ENCODE results near the gene HIP1.
"Not testable (repeated sequence)": the region's sequence is repeated elsewhere in the genome, so short reads cannot be mapped to it uniquely, and the experiment has no call there.

Gene HIP1

DNA sequence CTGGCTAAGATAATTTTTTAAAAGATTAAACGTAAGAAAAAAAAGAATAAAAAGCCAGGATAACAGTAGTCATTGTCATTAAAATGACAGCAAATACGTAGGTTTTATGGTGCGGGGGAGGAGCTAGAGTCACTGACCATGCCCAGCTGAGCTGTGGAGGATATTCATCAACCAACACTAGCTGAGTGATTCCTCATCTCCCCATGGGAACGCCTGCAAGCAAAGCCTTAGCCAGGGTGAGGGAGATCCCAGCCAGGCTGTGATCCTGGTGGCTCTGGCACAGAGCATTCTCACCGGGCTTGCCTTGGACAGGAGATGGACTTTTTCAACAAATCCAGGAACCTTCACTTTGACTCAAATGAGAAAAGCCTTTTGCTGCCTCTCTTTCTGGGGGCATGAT lies 94.2 kb downstream of the HIP1 start:
- no peak for DNase-seq (ENCODE audit: low read depth in 2 of 2)

DNA sequence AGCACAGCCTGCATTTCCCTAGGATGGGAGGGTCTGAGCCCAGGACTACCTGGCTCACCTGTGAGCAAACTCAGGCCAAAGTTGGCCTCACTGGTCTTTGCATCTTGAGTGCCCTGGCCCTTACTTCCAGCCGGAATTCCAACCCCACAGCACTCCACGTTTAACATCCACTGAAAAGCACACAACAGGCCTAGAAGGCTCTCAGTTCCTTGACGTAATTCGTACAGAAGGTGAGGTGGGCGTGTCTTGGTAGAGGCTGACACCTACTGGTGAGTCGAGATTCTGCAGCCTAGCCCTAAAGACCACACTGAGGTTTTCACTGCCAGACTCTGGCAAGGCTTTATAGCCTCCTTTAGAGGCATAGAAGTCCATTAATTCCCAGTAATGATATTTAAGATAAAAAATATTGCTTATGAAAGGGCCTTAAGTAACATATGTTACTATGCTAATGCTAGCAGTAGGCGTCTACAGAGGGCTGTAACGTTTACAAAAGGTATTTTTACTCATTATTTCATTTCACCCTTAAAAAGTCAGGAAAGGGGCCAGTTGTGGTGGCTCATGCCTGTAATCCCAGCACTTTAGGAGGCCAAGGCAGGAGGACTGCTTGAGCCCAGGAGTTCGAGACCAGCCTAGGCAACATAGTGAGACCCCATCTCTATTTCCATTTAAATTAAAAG lies 95.8 kb downstream of the HIP1 start:
- peak; percentile 55 to 61 for DNase-seq (ENCODE audit: low read depth in 2 of 2)

DNA sequence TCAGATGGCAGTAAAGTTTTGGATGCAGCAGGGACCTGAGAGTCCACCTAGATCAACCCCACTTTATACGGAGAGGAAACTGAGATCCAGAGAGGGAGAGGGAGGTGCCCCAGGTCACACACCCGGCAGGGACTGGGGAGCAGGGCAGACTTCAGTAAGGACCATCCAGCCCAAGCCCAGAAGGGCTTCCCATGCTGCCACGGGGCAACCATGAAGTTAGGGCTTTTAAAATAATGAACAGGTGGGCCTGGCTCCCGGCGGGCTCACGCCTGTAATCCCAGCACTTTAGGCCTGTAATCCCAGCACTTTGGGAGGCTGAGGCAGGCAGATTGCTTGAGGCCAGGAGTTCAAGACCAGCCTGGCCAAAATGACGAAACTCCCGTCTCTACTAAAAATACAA lies 98.5 kb downstream of the HIP1 start:
- no peak for DNase-seq (ENCODE audit: low read depth in 2 of 2)

DNA sequence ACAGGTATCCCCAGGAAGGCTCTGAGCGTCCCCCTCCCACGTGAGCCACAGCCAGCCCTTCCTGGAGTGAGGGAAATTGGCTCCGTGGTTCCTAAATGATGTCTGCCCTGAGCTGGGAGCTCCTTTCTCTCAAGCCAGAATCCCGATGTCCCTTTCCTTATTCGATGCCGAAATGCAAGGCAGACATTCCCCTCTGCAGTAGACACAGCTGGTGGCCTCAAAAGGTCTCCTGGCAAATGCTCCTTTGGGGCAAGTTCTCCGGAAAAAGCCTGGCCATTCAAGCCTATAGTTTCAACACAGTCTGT lies 98.9 kb downstream of the HIP1 start:
- no peak for DNase-seq (ENCODE audit: low read depth in 2 of 2)

DNA sequence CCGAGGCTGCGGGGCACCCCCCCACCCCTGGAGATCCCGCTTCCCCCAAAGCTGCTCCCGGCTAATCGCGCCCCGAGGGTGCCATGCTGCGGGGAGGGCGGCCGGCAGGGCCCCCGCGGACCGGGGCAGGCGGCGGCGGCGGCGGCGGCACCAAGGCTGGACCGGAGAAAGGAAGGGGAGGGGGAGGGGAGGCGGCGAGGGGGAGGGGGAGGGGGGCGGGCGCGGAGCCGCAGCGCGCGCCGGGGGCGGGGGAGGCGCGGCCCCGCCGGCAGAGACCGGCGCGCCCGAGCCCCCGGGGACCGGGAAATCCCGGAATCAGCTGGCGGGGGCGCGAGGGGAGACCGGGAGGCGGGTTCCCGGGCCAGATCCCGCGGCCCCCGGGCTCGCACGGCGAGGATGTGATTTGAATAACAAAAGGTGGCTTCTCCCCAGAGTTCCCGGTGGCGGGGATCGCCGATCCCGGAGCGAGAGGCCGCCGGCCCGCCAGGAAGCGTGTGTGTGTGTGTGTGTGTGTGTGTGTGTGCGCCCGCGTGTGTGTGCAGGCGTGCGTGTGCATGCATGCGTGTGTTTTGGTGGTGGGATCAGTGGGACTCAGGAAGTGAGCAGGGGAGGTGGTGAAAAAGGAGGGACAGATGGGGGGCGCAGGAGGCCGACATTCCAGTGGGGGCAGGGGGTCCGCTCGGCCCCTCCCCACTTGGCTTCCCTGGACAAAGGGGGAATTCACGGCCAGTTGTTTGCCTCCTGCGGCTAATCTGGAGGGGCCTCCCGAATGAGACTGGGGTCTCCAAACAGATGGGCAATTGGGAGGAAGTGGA lies 99.5 kb downstream of the HIP1 start:
- peak; percentile 14 to 23 for DNase-seq (ENCODE audit: low read depth in 2 of 2)

DNA sequence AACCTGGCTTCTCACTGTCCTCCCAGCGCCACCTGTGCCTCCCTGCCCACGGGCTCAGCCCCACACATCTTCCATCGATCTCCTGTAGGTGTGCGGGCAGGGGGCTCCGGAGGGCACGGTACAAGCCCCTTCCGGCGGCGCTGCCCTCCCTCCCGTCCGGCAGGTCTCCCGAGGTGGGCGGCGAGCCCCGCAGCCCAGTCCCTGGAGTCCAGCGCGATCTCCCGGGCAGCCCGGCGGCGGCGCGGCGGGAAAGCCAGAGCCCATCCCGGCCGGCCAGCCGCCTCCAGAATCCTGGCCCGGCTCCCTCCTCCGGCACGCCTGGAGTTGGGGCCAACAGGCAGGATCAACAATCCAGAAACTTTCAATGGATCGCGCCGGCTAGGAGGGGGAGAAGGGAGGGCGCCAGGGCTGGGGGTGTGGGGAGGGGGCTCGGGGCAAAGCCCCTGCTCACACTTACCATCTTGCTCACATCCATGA lies 100.1 kb downstream of the HIP1 start:
- DNase-seq (ENCODE audit: low read depth in 2 of 2) = no peak

DNA sequence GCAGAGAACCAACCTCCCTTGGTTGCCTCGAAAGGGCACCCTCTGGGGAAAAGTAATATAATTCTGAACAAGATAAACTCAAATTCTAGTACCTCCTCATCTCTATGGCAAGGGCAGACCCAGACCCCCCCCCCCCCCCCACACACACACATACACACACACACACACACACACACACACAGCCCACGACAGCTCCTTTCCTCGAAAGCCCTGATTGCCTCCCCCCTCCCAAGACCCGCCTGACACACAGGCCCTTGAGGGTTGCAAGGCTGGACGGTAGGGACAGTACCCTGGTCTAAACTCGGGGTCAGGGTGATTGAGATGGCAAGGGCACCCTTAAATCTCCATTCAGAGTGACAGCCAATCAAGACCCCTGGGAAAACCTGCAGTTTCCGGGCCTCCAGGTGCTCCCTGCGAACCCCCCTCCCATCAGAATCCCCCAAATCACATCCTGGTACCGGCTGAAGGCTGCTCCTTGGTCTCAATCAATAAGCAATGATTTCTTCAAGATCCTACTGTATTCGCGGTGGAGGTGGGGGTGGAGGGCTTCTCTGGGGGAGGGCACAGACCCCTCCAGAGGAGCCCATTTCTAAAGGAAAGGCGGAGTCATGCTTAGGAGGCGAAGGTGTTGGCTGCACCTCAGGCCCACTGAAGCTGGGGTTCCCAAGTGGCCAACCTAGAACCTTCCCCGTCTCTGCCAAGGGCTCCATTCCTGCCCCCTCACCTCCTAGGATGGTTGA lies 100.7 kb downstream of the HIP1 start:
- no peak for DNase-seq (ENCODE audit: low read depth in 2 of 2)

DNA sequence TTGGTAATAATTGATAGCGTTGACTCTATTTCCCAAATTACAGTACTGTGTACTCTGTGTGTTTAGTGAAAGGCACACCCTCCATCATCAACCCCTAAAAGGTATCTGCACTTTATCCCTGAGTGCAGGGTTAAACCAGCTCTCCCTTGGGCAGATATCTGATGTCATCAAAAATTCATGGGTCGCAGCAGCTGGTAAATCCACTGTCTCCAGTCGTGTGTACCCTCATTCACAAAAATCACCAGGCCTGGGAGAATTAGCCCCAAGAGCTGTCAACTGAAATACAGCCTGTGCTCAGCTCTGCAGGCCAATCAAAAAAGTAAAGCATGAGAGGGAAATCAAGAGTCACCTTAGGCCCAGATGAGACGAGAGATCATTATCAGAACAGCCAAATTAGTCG lies 103.7 kb downstream of the HIP1 start:
- DNase-seq (ENCODE audit: low read depth in 2 of 2) = no peak

DNA sequence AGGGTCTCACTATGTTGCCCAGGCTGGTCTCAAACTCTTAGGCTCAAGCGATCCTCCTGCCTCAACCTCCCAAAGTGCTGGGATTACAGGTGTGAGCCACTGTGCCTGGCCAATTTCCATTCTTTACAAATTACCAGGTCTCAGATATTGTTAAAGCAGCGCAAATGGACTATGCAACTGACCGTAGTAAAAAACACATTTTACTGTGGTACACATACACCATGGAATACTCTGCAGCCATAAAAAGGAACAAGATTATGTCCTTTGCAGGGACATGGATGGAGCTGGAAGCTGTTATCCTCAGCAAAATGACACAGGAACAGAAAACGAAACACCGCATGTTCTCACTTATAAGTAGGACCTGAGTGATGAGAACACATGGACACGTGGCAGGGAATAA lies 106.2 kb downstream of the HIP1 start:
- not testable (repeated sequence) for DNase-seq (ENCODE audit: low read depth in 2 of 2)

DNA sequence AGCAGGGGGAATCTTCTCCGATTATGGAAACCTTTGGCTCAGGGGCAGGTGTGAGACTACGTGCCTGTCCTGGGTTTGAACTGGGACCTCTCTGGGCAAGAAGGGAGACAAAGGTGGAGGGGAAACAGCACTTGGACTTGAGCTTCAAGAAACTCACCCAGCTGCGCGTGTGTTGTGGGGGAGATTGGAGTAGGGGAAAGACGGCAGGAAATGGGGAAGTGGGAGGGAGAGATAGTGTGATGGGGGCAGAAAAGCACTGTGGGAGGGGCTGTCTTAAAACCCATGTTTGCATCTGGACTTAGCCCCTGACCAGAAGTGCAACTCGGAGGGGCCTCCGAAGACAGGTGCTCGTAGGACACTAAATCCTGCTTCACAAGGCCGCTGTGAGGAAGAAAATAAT lies 107.0 kb downstream of the HIP1 start:
- no peak for DNase-seq (ENCODE audit: low read depth in 2 of 2)

DNA sequence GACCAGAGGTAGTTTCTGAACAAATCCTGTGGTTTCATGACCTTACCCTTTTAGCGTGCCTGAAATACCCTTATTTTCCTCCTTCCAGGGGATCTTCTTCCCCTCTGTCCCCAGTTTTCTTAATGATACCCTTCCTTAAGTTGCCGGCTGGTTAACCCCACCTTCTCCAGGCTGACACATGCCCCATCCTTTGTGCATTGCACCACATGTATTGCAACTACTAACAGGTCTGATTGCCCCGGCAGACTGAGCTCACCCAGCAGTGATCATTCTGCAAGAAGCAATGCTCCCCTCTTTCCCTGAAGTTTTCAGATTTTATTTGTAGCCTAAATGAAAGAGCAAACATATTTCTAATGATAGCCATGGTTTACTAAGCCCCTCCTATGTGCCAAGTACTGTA lies 108.2 kb downstream of the HIP1 start:
- DNase-seq (ENCODE audit: low read depth in 2 of 2) = no peak

DNA sequence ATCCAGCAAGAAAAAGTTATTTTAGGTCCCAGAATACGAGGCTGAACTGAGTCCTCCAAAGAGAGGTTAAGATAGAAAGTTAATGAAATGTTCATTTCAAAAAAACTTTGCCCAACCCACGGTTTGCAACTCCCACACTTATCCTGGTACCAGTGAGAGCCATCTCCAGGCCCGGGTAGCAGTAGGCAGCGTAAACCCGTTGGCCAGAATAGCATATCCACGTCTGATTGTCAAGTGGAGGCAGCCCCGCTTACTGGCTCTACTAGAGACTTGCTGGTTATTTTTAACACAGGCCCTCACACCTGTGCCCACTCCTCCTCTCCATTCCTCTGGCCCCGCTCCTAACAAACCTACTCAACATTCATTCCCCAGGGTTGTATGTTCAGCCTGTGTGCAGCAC lies 109.7 kb downstream of the HIP1 start:
- no peak for DNase-seq (ENCODE audit: low read depth in 2 of 2)

DNA sequence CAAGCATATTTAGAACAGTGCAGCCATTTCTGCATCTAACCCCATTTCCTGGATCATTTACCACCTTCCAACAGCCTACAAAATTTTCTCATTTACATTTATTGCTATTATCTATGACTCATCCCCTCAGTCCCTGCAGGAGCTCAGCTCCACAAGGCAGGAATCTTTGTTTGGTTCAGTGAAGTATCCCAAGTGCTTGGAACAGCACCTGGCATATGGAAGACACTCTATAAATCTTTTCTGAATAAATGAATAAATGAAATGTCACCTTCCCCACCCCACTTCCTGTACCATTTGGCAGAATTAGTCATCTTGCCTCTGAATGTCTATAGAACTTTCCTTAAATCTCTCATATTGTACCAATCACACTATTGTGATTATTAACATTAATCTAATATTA lies 110.7 kb downstream of the HIP1 start:
- no peak for DNase-seq (ENCODE audit: low read depth in 2 of 2)

DNA sequence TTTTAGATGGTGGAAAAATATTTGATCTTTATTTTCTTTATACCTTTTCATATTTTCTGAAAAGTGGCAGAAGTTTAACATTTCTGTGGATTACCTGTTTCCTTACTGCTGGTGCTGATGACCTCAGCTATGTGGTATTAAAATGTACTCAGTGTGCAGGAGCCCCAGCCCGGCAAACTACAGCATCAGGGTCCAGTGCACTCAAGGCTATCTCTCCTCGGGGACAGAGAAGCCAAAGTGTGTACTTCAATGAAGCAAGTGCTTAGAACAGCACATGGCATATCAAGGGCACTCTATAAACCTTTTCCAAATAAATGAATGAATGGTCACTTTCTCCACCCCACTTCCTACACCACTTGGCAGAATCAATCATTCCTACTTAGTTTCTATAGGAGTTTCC lies 111.8 kb downstream of the HIP1 start:
- no peak for DNase-seq (ENCODE audit: low read depth in 2 of 2)

DNA sequence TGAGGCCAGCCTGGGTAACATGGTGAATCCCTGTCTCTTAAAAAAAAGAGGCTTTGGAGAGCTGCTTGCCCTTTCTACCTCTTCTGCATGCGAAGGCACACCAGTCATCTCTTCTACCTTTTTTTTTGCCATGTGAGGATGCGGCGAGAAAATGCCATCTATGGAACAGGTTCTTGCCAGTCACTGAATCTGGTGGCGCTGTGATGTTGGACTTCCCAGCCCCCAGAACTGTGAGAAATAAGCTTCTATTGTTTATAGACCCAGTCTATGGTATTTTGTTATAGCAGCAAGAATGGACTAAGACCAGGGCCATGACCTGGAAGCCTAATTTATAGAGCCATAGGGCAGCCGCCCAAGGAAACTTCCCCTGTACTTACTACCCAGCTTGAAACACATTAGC lies 112.9 kb downstream of the HIP1 start:
- DNase-seq (ENCODE audit: low read depth in 2 of 2) = no peak

DNA sequence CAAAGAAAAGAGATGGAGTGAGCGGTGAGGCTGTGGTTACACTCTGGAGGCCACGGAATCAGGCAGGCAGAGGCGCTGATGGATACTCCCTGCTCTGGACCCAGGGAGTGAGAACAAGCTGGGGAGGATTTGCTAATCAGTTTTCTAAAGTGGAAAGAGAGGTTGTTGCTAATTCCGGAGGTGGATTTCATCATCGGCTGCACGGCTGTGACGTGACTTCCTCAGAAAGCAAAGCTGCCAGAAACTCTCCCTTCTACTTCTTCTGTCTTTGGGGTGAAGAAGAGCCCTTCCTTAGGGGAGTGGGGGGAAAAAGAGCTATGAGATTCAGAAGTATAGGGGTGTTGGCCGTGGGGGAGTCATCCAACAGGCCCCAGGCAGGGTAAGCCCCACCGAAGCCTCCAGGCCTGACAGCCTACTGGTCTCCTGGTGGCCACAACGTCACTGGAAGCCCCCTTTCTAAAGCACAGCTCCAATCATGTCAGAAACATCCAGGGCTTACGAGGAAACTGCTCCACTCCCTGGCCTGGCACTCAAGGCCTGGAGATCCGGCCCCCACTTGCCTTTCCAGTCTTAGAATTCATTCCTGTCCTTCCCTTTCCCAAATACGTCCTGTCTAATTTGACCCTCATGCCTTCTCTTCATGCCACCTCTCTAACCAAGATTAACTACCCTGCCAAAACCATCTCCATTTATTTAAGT lies 114.5 kb downstream of the HIP1 start:
- no peak for DNase-seq (ENCODE audit: low read depth in 2 of 2)

DNA sequence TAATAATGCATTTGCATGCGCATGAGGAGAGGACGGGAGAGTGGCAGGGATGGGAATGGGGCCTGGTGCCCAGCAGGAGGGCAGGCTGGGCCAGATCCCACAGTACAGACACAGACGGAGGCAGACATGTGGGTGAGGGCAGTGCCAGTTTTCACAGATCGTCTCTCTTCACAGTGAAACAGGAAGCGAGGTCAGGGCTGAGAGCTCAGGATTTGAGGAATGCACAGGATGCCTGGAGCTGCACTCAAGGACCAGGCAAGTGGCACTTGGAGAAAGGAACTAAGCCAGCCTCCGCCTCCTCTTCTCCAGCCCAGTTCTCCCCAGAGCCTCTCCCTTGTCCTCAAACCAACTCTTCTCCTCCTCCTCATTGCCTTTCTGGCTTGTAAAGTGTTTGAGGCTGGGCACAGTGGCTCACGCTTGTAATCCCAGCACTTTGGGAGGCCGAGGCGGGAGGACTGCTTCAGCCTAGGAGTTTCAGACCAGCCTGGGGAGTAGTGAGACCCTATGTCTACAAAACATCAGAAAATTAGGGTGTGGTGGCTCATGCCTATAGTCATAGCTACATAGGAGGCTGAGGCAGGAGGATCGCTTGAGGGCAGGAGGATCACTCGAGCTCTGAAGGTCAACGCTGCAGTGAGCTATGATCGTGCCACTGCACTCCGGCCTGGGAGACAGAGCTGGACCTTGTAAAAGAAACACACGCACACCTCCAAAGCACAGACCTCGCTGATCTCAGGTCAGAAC lies 115.2 kb downstream of the HIP1 start:
- no peak for DNase-seq (ENCODE audit: low read depth in 2 of 2)

DNA sequence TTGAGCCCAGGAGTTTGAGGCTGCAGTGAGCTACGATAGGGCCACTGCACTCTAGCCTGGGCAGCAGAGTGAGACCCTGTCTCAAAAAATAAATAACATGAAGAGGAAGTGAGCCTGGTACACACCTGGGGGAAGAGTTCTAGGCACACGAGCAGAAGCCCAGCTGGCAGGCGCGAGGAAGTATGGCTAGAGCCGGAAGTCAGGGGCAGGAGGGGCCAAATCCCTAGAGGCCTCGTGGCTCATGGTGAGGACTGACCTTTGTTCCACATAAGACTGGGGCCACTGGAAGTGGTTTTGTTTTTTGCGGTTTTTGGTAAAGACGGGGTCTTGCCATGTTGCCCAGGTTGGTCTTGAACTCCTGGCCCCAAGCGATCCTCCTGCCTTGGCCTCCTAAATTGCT lies 117.6 kb downstream of the HIP1 start:
- DNase-seq (ENCODE audit: low read depth in 2 of 2) = no peak

DNA sequence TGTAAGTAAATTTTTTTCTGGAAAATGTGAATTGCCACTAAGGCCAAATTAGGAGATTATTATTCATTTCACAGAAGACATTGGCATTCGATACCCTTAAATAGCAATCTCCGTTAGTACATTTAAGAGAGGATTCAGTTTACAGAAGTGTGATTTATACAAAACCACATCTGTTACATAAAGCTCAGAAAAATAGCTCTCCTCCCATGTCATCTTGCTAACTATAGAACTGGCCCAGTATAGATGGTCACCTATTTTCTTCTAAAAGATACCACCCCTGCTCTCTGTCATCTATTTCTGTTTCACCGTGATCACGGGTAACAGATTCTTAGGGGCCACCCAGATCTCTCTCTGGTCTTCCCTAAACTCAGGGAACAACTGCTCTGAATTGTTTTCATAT lies 119.1 kb downstream of the HIP1 start:
- no peak for DNase-seq (ENCODE audit: low read depth in 2 of 2)

DNA sequence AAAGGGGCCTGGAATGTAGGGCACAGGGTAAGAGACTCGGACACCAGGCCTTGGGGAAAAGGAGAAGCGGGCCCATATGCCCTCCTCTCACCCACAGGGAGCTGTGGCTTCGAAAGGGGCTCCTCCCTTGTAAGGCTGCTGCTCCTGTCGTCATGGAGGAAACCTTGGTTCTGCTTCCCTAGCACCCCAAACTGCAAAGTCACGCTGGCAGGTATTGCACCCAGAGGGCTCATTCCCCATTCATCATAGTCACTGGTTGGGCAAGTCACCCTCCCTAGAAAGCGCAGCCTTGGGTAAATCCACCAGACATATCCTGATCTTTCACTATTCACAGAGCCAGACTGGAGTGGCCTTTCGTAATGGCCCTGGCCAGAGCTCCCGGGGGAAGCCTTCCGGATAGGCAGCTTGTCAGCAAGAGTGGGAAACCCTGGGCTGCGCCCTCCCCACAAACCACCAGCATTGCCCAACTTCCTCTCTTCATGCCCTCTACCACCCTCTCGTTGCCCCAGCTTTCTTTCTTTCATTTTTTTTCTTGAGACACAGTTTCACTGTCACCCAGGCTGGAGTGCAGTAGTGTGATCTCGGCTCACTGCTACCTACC lies 121.0 kb downstream of the HIP1 start:
- DNase-seq (ENCODE audit: low read depth in 2 of 2) = peak; percentile 12 to 15
